ENCODE data around the gene DMRT2. TPM values are rescaled to one million over a fixed set of nuclear protein-coding genes. Genes with fewer than 3 reads are reported as not detected.

DMRT2 gene
- total RNA-seq, 1 experiment from 2014 or later, result not detected

- Histone ChIP-seq H3K9me2 (replicated peaks; ENCODE audit: low read length) (no peaks in the 10 kb centered on the region), H3K4me1 (ENCODE audit: insufficient read depth, low read length) (no peaks in the 10 kb centered on the region), H3F3A (ENCODE audit: low read length, unreplicated experiment) (no peaks in the 10 kb centered on the region), H3K9ac (ENCODE audit: low read length) (no peak overlapping the region), H3K4me3 (ENCODE audit: low read length) (no peak overlapping the region), H3K36me3 (ENCODE audit: low read depth, low read length) (no peaks in the 10 kb centered on the region), H2AFZ (ENCODE audit: low read length) (no peak overlapping the region), H3K27ac (ENCODE audit: low read length) (no peak overlapping the region), H3K4me2 (ENCODE audit: low read length) (no peak overlapping the region), H4K20me1 (ENCODE audit: low read length) (no peaks in the 10 kb centered on the region), H3K79me2 (ENCODE audit: low read length) (no peaks in the 10 kb centered on the region), H3K27me3 (ENCODE audit: low read length) (no peaks in the 10 kb centered on the region), H3K9me3 (ENCODE audit: low read length) (no peaks in the 10 kb centered on the region)
- TF ChIP-seq EZH2 (IDR thresholded peaks at IDR 0.05; ENCODE audit: low read length, unreplicated experiment), result no peak
- TF ChIP-seq EZH2phosphoT487 (IDR thresholded peaks at IDR 0.05; ENCODE audit: borderline replicate concordance, low read length), result no peak
- TF ChIP-seq CTCF (conservative IDR thresholded peaks at IDR 0.05; ENCODE audit: low read depth, low read length), result no peak
- no TSS peak for BruUV-seq (replicated peaks)
- intact Hi-C loops (cut with micrococcal nuclease), result no loop called here
- POLR2A ChIA-PET (ENCODE audit: unreplicated experiment), result no interaction called here
- CTCF ChIA-PET, result no interaction called here
- no peak for DNase-seq
- ATAC-seq, result no peak
Measured at GRCh38 chr9:1031951-1032601, 18.1 kb upstream of the DMRT2 start.

- no peak overlapping the region for H3K27ac ChIP-seq (ENCODE audit: low read length)
- BruUV-seq (replicated peaks), result no TSS peak
- H3K4me2 ChIP-seq (ENCODE audit: low read length), result no peak overlapping the region
- intact Hi-C loops (cut with micrococcal nuclease), result no loop called here
- ATAC-seq (no peak), DNase-seq (no peak)
- POLR2A ChIA-PET (ENCODE audit: unreplicated experiment), result no interaction called here
- H4K20me1 ChIP-seq (ENCODE audit: low read length), result no peaks in the 10 kb centered on the region
- CTCF ChIA-PET, result no interaction called here
- no peaks in the 10 kb centered on the region for H3K4me1 ChIP-seq (ENCODE audit: insufficient read depth, low read length)
- no peak overlapping the region for H3K9ac ChIP-seq (ENCODE audit: low read length)
- no peaks in the 10 kb centered on the region for H3K79me2 ChIP-seq (ENCODE audit: low read length)
- no peaks in the 10 kb centered on the region for H3F3A ChIP-seq (ENCODE audit: low read length, unreplicated experiment)
- no peak overlapping the region for H3K4me3 ChIP-seq (ENCODE audit: low read length)
- TF ChIP-seq EZH2 (IDR thresholded peaks at IDR 0.05; ENCODE audit: low read length, unreplicated experiment) (no peak), CTCF (conservative IDR thresholded peaks at IDR 0.05; ENCODE audit: low read depth, low read length) (no peak), EZH2phosphoT487 (IDR thresholded peaks at IDR 0.05; ENCODE audit: borderline replicate concordance, low read length) (no peak)
- H2AFZ ChIP-seq (ENCODE audit: low read length), result no peak overlapping the region
- H3K36me3 ChIP-seq (ENCODE audit: low read depth, low read length), result no peaks in the 10 kb centered on the region
- no peaks in the 10 kb centered on the region for H3K27me3 ChIP-seq (ENCODE audit: low read length)
- H3K9me2 ChIP-seq (replicated peaks; ENCODE audit: low read length), result no peaks in the 10 kb centered on the region
- no peaks in the 10 kb centered on the region for H3K9me3 ChIP-seq (ENCODE audit: low read length)
Measured at GRCh38 chr9:1034271-1034670, 15.9 kb upstream of the DMRT2 start.

DNA sequence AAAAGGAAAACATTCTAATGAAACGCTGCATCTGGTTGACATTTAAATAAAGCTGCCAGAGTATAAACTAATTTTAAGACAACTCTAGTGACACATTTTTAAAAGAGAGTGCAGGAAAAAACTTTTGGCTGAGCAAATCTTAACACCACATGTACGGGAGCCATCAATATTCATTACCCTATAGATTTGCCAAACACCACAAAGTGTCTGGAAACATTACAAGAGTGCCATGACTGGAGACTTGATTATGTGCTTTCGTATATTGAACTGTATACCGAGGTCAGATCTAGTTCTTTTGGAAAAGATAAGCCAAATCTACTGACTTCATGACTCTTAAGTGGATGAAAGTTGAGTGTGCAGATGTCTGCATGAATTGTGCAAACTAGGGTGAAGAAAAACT, 10.6 kb upstream of the DMRT2 start:
- no peaks in the 10 kb centered on the region for H3K9me2 ChIP-seq (replicated peaks; ENCODE audit: low read length)
- no peak overlapping the region for H3K4me3 ChIP-seq (ENCODE audit: low read length)
- no peak for ATAC-seq
- ChIA-PET CTCF (no interaction called here), POLR2A (ENCODE audit: unreplicated experiment) (no interaction called here)
- no peaks in the 10 kb centered on the region for H3K36me3 ChIP-seq (ENCODE audit: low read depth, low read length)
- no peak overlapping the region for H3K4me2 ChIP-seq (ENCODE audit: low read length)
- no peak for TF ChIP-seq CTCF (conservative IDR thresholded peaks at IDR 0.05; ENCODE audit: low read depth, low read length)
- no peak for TF ChIP-seq EZH2phosphoT487 (IDR thresholded peaks at IDR 0.05; ENCODE audit: borderline replicate concordance, low read length)
- no peak for TF ChIP-seq EZH2 (IDR thresholded peaks at IDR 0.05; ENCODE audit: low read length, unreplicated experiment)
- intact Hi-C loops (cut with micrococcal nuclease), result no loop called here
- H3K27ac ChIP-seq (ENCODE audit: low read length), result no peak overlapping the region
- no peaks in the 10 kb centered on the region for H4K20me1 ChIP-seq (ENCODE audit: low read length)
- no peaks in the 10 kb centered on the region for H3K27me3 ChIP-seq (ENCODE audit: low read length)
- no peaks in the 10 kb centered on the region for H3K9me3 ChIP-seq (ENCODE audit: low read length)
- no peaks in the 10 kb centered on the region for H3K79me2 ChIP-seq (ENCODE audit: low read length)
- BruUV-seq (replicated peaks), result no TSS peak
- no peaks in the 10 kb centered on the region for H3K4me1 ChIP-seq (ENCODE audit: insufficient read depth, low read length)
- no peak for DNase-seq
- H2AFZ ChIP-seq (ENCODE audit: low read length), result no peak overlapping the region
- H3K9ac ChIP-seq (ENCODE audit: low read length), result no peak overlapping the region
- H3F3A ChIP-seq (ENCODE audit: low read length, unreplicated experiment), result no peaks in the 10 kb centered on the region

Measured in PC-3 (cell line).